Putamen (tissue), 1 donor: ENCODE measurements around the gene SERTAD3.
"Not testable (repeated sequence)": the region's sequence is repeated elsewhere in the genome, so short reads cannot be mapped to it uniquely, and the experiment has no call there.

ENCODE experiments used
- DNase-seq: peaks from one replicate; pipeline ENCODE4 v3.0.0-alpha.2; 2016; ENCODE audit warnings: low spot score

The SERTAD3 gene

DNA sequence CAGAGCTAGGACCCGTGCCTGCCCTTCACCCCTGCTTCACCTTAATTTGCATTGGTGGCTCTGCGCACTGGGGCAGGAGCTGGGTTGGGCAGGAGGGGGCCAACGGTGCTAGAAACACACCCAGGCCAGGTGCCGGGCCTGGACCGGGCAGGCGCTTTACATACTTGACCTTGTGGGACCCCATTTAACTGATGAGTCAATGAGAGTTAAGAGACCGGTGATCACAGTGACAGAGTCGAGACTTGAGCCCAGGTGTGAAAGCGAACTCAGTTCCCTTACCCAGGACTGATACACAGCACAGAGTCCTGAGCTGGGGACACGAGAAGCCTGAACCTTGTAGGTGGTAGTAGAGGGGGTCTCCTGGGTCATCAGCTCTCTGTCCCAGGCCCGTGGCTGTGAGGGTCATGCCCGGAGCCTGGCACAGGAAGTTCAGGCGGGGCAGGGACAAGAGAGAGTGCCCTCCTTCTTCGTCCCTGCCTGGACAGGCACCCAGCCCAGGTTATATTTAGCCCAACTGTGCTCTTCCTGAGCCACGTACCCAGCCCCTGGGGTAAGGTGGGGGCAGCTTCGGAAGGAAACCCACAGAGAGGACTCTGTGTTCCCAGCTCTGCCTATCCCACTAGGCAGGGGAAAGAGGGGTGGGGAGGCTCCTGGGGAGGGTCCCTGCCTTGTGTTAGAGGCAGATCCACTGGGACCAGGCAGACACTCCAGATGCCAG, 32.9 kb downstream of the SERTAD3 start:
- DNase-seq, result no peak

DNA sequence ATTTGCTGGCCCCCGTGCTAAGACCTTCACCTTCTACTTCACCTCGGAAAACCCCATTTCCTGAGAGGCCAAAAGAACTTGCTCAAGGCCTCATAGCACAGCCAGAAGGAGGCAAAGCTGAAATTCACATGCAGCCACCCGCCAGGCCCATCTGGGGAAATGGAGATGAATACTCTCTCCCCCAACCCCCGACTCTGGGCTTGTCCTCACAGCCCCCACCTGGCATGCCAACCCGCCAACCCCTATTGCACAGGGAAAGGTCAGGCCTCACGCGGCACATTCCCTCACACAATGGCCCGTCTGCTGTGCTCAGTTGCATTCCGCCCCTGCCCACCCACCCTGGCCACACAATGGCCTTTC, 34.1 kb downstream of the SERTAD3 start:
- no peak for DNase-seq

DNA sequence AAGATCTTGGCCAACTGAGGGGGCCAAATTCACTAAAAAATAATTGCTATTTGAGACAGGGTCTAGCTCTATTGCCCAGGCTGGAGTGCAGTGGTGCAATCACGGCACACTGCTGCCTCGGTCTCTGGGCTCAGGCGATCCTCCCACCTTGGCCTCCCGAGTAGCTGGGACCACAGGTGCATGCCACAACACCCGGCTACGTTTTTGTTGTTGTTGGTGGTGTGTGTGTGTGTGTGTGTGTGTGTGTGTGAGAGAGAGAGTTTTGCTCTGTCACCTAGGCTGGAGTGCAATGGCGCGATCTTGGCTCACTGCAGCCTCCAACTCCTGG, 35.6 kb downstream of the SERTAD3 start:
- not testable (repeated sequence) for DNase-seq

DNA sequence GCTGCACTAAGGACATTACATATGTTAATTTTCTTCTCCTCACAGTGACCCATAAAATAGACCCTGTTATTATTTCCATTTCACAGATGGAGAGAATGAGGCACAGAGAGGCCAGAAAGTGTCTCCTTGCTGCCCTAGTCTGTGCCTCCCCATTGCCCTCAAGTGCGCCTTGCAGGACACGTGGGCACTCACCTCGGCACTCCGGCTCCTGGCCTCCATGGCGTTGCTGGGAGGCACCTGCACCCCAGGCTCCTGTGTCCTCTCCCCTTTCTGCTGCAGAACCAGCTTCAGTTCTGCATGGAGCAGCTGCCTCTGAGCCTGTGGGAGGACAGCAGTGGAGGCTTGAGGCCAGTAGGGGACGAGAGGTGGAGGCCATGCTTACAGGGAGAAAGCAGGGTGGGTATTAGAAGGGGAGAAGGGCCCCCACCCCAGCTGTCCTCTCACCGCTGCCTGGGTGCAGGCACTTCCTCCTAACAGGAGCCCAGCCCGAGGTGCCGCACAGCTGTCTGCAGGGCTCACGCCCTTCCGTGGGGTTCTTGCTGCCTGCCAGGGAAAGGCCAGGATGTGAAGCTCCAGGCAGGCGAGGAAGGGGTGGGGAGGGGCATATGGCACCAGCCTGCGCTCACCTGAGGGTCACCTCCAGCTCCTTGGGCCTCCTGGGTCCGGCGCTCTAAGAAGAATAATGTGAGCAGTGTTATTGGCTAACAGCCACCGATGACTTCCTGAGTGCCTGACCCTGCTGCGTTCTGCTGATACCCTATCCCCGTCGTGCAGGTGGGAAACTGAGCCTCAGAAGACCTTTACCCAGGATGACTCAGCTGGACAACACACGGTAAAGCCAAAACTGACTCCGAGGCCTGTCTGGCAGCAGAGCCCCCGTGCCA, 36.2 kb downstream of the SERTAD3 start:
- DNase-seq, result no peak

DNA sequence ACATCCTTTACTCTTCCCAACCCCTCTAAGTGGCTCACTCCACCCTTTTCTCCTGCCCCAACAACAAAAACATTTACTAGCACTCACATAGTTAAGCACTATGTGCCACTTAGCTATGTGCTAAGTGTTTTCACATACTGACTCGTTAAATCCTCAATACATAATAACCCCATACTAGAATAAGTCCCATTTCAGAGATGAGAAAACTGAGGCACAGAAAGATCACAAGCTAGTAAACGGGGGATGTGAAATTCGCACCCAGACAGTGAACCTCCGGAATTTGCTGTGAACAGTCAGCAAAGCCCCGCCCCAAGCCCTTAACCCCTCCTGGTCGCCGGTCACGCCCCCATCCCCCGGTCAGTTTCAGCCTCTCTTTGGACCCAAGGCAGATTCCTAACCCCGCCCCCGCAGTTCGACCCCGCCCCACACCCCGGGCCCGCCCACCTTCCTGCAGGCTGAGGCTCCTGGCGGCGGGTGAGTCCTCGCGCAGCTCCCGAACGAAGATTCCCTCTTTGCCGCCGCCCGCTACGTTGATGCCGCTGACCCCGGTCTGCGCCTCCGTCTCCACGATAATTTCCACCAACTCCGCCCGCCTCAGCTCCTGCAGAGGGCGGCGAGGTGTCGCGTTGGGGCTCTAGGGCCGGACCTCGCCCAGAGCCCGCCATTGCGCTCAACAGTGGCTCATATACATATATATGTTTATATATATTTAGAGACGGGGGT, 40.7 kb downstream of the SERTAD3 start:
- DNase-seq, result no peak

DNA sequence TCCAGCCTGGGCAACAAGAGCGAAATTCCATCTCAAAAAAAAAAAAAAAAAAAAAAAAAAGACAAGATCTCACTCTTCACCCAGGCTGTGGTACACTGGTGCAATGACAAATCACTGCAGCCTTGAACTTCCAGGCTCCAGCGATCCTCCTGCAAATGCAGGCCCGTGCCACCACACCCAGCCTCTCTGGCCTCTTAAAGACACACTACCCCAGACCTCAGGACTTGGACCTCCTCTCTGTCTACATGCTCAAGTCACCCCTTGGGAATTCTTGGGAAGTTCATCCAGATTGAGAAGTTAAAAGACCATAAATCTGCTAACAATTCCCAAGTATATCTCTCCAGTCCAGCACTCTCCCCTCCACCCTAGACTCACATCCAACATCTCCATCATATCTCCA, 43.6 kb downstream of the SERTAD3 start:
- no peak for DNase-seq

DNA sequence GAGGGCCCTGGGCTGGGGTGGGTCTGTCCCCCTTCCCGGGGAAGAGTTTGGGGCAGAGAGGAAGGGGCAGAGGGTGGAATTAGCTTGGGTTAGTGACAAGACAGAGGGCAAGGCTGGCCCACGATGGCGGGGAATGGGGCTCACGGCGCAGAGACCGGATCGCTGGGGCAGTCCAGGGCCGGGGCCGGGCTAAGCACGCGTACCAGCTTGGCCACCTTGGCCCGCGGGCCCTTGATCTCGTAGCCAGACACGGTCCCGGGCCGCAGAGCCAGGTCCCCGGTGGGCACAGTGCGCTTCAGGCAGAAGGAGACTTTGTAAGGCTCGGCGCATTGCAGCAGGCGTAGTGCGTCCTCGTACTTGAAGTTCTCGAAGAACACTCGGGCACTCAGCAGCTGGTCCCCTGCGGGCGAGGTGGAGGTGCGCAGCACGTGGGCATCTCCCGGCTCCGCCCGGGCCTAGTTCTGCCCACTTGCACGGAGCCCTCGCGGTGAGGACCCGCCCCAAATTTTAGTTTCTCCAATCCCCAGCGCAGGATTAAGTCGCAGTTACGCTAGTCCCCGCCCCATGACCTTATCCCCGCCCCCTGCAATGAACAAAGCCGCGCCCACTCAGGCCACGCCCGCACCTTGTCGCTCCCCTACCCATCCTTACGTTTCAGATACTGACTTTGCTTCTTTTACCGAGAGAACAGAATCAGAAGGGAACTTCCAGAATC, 45.6 kb downstream of the SERTAD3 start:
- DNase-seq, result peak; percentile 34

DNA sequence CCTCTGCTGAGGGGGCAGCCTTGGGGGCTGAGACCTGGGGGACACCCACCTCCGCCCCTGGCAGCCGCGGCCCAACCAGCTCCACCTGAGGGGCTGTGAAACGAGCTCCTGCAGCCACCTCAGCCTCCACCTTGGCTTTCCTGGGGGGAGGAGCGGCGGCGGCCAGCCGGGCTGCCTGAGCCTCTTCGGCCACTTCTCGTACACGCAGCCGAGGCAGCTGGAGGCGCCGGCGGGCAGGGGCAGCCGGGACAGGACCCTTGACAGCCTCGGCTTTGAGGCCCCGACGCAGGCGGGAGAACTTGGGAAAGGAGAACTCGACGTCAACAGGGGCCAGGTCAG, 46.6 kb downstream of the SERTAD3 start:
- DNase-seq, result no peak

DNA sequence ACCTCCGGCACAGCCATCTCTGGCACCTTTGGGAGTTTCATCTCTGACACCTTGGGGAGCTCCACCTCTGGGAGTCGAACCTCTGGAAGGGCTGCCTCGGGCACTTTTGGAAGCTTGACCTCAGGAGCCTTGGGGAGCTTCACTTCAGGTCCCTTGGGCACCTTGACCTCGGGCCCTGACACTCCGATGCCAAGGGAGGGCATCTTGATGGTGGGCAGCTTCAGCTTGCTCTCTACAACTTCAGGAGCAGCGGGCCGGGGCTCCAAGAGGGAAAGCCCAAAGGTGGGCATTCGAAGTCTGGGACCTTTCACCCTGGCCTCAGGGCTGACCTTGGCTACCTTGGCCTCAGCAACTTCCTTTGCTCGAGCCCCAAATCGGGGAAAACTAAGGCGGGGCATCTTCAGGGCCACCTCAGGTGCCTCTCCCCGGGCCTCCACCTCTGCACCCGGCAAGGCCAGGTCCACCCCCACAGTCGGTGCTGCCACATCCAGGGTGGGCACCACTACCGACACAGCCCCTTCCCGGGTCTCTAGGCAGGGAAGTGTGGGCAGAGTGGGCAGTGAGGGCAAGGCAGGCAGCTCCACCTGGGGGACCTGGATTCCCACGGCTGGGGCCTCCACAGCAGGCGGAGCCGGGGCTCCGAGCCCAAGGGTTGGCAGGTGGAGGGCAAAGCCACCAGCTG, 47.1 kb downstream of the SERTAD3 start:
- DNase-seq, result no peak

DNA sequence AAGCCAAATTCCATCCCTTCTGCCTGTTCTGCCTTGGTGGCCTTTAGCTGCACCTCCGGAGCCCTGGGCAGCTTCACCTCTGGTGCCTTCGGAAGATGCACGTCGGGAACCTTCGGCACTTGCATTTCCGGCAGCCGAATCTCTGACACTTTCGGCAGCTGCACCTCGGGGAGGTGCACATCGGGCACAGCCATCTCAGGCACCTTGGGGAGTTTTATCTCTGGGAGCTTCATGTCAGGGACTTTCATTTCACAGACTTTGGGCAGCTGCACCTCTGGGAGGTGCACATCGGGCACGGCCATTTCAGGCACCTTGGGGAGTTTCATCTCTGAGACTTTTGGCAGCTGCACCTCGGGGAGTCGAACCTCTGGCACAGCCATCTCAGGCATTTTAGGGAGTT, 48.2 kb downstream of the SERTAD3 start:
- DNase-seq, result no peak

DNA sequence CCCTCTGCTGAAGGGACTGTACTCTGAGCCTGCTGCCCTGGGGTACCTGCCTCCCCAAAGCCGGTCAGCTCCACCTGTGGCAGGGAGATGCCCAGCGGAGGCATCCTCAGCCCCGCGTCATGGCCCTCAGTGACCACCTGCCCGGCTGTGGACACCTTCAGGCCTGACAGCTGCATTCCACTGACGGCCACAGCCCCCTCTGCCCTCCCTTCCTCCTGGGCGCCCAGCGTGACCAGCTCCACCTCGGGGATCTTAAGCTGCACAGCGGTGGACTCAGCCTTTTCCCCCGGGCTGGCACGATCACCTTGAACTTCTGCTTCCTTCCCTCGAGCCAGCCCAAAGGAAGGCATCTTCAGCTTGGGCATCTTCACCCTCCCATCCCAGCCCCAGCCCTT, 49.3 kb downstream of the SERTAD3 start:
- DNase-seq, result no peak

DNA sequence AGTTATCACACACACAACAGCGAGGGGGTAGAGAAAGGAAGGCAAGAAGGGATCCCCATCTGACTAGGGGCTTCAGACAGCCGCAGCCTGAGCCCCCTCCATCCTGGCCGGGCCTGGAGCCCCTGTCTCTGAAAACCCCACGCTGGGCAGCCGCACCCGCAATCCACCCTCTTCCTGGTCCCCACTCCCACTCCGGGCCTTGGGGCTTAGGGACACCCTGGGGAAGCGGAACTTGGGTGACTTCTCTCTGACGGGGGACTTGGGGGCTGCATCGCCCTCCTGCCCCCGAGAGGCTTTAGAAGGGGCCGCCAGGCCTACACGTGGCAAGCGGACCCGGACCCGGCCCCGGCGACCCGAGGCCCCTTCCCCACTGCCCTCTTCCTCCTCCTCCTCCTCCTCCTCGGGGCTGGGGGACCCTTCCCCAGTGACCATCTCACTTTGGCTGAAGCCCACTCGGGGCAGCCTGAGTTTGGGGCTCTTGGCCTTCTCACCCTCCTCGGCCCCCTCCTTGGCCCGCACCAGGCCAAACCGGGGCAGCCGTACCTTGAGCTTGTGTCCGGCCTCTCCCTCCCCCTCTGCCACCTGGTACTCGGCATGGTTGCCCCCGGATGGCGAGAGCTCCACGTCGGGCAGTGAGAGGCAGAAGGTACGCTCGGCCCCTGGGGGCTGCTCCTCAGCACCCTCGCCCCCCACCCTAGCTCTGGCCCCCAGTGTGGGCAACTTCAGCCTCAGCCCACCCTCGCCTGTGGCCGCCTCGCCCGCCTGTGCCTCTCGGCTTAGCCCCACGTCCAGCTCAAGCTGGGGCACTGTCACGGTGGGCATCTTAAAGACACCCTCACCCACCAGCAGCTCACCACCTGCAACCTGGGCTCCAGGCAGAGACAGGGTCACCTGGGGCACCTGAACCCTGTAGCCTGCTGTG, 50.0 kb downstream of the SERTAD3 start:
- DNase-seq, result no peak

DNA sequence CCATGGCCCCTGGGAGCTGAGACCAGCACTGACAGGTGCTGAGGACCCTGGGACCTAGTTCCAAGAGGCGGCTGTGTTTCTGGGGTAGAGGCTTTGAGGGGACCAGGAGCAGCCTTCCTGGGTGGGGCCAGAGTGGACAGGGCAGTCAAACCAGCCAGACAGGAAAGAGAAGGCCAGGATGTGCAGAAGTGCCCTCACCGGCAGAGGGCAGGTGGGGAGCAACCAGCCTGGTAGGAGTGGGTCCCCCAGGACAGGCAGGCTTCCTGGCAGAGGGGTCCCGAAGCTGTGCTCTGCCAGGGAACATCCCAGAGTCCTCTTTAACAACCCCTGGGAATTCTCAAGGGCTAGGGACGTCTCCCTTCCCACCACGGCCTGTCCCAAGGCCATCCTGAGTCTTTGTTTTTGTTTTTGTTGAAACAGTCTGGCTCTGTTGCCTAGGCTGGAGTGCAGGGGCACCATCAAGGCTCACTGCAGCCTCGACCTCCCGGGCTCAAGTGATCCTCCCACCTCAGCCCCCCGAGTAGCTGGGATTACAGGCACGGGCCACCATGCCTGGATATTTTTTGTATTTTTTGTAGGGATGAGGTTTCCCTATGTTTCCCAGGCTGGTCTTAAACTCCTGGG, 51.1 kb downstream of the SERTAD3 start:
- DNase-seq, result no peak

DNA sequence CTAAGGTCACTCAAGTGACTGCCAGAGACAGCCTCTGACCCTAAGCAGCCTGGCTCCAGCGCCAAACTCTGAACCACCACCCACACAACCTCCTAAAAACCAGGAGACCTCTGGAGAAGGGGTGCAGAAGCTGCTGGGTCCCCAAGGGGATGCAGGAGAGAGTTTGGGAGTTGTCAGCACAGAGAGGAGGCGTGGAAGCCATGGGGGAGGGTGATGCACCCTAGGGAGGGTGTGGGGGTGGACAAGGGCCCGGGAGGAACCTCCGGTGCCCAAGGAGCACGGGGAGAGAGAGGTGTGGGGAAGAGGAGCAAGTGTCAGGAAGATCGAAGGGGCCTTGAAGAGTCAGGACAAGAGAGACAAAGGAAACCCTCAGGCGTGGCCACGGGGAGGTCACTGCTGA, 52.0 kb downstream of the SERTAD3 start:
- DNase-seq, result no peak
